DOHH2 (cell line): ENCODE data around the gene TULP4.

ENCODE experiments used
- H3F3A ChIP-seq: fragments of 200-600 bp; sonication (generic), shearing (Covaris generic); 2 replicates; pipeline ENCODE4 v1.6.0; 2016; ENCODE audit warnings: antibody characterized with exemption, mild to moderate bottlenecking; ENCODE audit not compliant: control insufficient read depth, insufficient read depth
- H3K27ac ChIP-seq: fragments of 200-600 bp; sonication (generic); 2 replicates; pipeline ENCODE4 v1.5.1; 2014; ENCODE audit warnings: low read depth, mild to moderate bottlenecking, low read length, moderate library complexity
- H3K27me3 ChIP-seq: fragments of 200-600 bp; sonication (generic); 2 replicates; pipeline ENCODE4 v1.6.1; 2014; ENCODE audit warnings: mild to moderate bottlenecking, low read length, mixed read lengths; ENCODE audit not compliant: control insufficient read depth
- H3K36me3 ChIP-seq: fragments of 200-600 bp; sonication (generic); 2 replicates; pipeline ENCODE4 v1.6.1; 2014; ENCODE audit warnings: mild to moderate bottlenecking, low read length, moderate library complexity, mixed read lengths; ENCODE audit not compliant: control insufficient read depth
- H3K4me1 ChIP-seq: fragments of 200-600 bp; sonication (generic); 2 replicates; pipeline ENCODE4 v1.6.1; 2014; ENCODE audit warnings: mild to moderate bottlenecking, low read length, mixed read lengths; ENCODE audit not compliant: control insufficient read depth
- H3K4me2 ChIP-seq: fragments of 200-600 bp; sonication (generic); 2 replicates; pipeline ENCODE4 v1.6.0; 2014; ENCODE audit warnings: mild to moderate bottlenecking, low read length, moderate library complexity
- H3K4me3 ChIP-seq: fragments of 200-600 bp; sonication (generic); 2 replicates; pipeline ENCODE4 v1.5.1; 2014; ENCODE audit warnings: mild to moderate bottlenecking, low read length, mixed read lengths
- H3K79me2 ChIP-seq: fragments of 200-600 bp; sonication (generic); 2 replicates; pipeline ENCODE4 v1.6.1; 2014; ENCODE audit warnings: mild to moderate bottlenecking, low read length, mixed read lengths; ENCODE audit not compliant: control insufficient read depth
- H3K9me2 ChIP-seq: fragments of 200-600 bp; sonication (generic); replicated peaks from 2 replicates; pipeline ENCODE4 v1.6.1; 2014; ENCODE audit warnings: mild to moderate bottlenecking, low read length, mixed read lengths; ENCODE audit not compliant: control insufficient read depth
- H3K9me3 ChIP-seq: fragments of 200-600 bp; sonication (generic); 2 replicates; pipeline ENCODE4 v1.6.1; 2014; ENCODE audit warnings: antibody characterized with exemption, low read length, mixed read lengths; ENCODE audit not compliant: control insufficient read depth, insufficient read depth
- H4K20me1 ChIP-seq: fragments of 200-600 bp; sonication (generic); 2 replicates; pipeline ENCODE4 v1.6.0; 2014; ENCODE audit warnings: low read depth, mild to moderate bottlenecking, antibody characterized with exemption, low read length, moderate library complexity; ENCODE audit not compliant: control insufficient read depth, insufficient read depth
- EZH2phosphoT487 ChIP-seq: fragments of 200-600 bp; sonication (generic); IDR thresholded peaks from 2 replicates; pipeline ENCODE4 v1.6.1; 2017; ENCODE audit warnings: borderline replicate concordance, mild to moderate bottlenecking, antibody characterized with exemption, low read length, moderate library complexity, mixed read lengths
- TF ChIP-seq, protein P1 (sequence below): fragments of 200-600 bp; sonication (generic); IDR thresholded peaks from one replicate; pipeline ENCODE4 v1.5.1; 2014; ENCODE audit warnings: antibody characterized with exemption, mild to moderate bottlenecking, low read depth, low read length; ENCODE audit not compliant: poor library complexity, severe bottlenecking

TULP4 gene

DNA sequence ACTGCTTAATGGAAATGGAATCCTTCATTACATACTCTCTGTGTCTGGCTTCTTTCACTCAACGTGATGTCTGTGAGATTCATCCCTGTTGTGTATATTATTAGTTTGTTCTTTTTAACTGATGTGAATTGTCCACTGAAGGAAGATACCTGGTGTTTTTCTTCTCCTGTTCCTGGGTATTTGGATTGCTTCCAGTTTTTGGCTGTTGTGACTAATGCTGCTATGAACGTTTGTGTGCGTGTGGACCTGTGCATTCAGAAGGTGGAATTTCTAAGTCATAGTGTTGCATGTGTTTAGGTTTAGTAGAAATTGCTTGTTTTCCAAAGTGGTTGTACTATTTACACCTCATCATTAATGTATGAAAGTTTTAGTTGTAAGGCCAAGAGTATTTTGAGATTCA is 3.8 kb downstream of the TULP4 start:
- Histone ChIP-seq H3K9me3 (peaks cover 5% of the 10 kb centered on the region; the same call in 1 of the 2 replicates), H3K27ac (no peak overlapping the region), H3K4me2 (no peak overlapping the region), H3K4me3 (no peak overlapping the region), H3K9me2 (no peaks in the 10 kb centered on the region), H3K4me1 (peaks cover 8% of the 10 kb centered on the region), H4K20me1 (no peaks in the 10 kb centered on the region), H3F3A (no peaks in the 10 kb centered on the region; the same call in 1 of the 2 replicates), H3K79me2 (peaks cover 51% of the 10 kb centered on the region), H3K36me3 (peaks cover 53% of the 10 kb centered on the region), H3K27me3 (no peaks in the 10 kb centered on the region)
- TF ChIP-seq, protein P1, sequence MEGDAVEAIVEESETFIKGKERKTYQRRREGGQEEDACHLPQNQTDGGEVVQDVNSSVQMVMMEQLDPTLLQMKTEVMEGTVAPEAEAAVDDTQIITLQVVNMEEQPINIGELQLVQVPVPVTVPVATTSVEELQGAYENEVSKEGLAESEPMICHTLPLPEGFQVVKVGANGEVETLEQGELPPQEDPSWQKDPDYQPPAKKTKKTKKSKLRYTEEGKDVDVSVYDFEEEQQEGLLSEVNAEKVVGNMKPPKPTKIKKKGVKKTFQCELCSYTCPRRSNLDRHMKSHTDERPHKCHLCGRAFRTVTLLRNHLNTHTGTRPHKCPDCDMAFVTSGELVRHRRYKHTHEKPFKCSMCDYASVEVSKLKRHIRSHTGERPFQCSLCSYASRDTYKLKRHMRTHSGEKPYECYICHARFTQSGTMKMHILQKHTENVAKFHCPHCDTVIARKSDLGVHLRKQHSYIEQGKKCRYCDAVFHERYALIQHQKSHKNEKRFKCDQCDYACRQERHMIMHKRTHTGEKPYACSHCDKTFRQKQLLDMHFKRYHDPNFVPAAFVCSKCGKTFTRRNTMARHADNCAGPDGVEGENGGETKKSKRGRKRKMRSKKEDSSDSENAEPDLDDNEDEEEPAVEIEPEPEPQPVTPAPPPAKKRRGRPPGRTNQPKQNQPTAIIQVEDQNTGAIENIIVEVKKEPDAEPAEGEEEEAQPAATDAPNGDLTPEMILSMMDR: no peak
- no peak for TF ChIP-seq EZH2phosphoT487

DNA sequence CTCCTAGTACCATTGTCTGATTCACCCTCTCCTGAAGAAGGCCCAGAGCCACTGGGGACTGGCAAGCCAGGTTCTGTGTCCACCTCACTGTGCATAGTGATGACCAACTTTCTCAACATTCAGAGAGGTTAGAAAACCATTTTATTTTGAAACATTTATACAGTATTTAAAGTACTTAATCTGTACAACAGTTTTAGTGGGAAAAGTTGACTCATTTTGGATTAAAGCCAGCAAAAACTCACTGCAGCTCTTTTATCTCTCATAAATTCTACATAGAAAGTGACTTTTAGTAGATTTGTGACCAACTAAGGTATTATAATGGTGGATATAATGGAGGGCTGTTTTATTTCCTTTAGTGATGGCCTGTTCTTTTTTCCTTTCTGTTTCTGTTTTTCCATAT is 9.7 kb downstream of the TULP4 start:
- H3K27me3 ChIP-seq: no peaks in the 10 kb centered on the region
- no peaks in the 10 kb centered on the region for H3K9me2 ChIP-seq
- no peak overlapping the region for H3K27ac ChIP-seq
- no peak overlapping the region for H3K4me3 ChIP-seq
- H3K36me3 ChIP-seq: peaks cover 3% of the 10 kb centered on the region
- H3K4me1 ChIP-seq: peaks cover 48% of the 10 kb centered on the region
- no peaks in the 10 kb centered on the region; the same call in 1 of the 2 replicates for H4K20me1 ChIP-seq
- H3K9me3 ChIP-seq: no peaks in the 10 kb centered on the region
- H3F3A ChIP-seq: no peaks in the 10 kb centered on the region
- peaks cover 86% of the 10 kb centered on the region for H3K79me2 ChIP-seq
- no peak overlapping the region for H3K4me2 ChIP-seq
- TF ChIP-seq, protein P1: no peak
- no peak for TF ChIP-seq EZH2phosphoT487

DNA sequence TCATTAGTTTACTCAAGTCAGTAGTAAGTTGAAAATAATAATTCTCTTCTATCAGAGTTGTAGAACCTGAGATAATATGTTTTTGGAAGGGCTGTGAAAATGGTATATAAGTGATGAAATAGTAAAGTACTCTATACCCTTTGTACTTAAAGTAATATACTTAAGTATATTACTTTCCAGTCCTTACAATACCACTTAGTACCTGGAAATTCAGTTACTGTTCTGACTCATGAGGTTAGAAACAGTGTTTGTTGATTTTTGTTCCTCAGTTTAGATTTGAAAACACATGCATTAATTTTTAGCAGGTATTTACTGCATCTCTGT is 10.1 kb downstream of the TULP4 start:
- H3K27ac ChIP-seq: no peak overlapping the region
- H3K27me3 ChIP-seq: no peaks in the 10 kb centered on the region
- H3K4me3 ChIP-seq: no peak overlapping the region
- no peaks in the 10 kb centered on the region for H3F3A ChIP-seq
- H3K9me3 ChIP-seq: no peaks in the 10 kb centered on the region
- no peak overlapping the region for H3K4me2 ChIP-seq
- TF ChIP-seq, protein P1: no peak
- TF ChIP-seq EZH2phosphoT487: no peak
- H3K36me3 ChIP-seq: peaks cover 2% of the 10 kb centered on the region
- no peaks in the 10 kb centered on the region for H3K9me2 ChIP-seq
- no peaks in the 10 kb centered on the region; the same call in 1 of the 2 replicates for H4K20me1 ChIP-seq
- peaks cover 89% of the 10 kb centered on the region for H3K79me2 ChIP-seq
- peaks cover 52% of the 10 kb centered on the region for H3K4me1 ChIP-seq
